Stimulated activated CD4-positive, alpha-beta T cell treated with anti-CD3 and anti-CD28 coated beads, TNF-alpha, amount 100 ng/mL, for 4 hours (primary cell): ENCODE data around the gene PI4KA.
"Not testable (repeated sequence)": the region's sequence is repeated elsewhere in the genome, so short reads cannot be mapped to it uniquely, and the experiment has no call there.

Experiments
- DNase-seq, 3 experiments: peaks; one replicate each; pipeline ENCODE4 v3.0.0-alpha.2; 2020; ENCODE audit warnings: low read depth in 3 of 3

PI4KA gene

DNA sequence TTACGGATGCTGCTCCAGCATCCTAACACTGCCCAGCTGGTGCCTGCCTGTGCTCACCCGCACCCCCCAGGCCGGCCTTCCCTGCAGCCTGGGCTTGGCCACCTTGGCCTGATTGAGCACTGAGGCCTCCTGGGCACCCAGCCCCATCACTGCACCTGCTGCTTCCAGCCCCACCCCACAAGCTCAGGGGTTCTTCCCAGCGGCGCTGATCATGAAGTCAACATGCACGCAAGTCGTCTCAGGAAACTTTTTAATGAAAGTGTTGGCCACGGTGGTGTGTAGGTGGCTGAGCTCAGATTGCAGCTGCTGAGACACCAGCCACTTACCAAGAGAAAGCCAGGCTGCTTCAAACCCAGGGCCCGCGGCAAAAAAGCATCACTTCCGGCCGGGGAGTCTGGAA is 163.4 kb downstream of the PI4KA start:
- DNase-seq, result not testable (repeated sequence)

DNA sequence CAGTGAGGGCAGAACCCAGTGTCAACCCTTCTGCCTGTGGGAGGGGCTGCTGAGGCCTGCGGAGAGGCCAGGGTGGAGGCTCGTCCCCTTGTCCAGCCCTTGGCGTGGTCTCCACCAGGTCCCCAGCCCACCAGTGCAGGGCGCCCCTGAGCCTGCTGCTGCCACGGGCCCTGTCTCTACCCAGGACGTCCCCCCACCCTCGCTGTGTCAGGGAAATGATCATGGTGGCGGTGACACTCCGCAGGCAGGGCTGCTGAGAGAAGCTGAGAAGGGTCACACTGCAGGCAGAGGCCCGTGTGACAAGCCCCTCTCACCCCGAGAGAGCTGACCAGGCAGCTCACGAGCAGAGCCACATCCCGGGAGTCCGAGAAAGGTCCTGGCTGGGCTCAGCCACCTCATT is 164.4 kb downstream of the PI4KA start:
- not testable (repeated sequence) for DNase-seq

DNA sequence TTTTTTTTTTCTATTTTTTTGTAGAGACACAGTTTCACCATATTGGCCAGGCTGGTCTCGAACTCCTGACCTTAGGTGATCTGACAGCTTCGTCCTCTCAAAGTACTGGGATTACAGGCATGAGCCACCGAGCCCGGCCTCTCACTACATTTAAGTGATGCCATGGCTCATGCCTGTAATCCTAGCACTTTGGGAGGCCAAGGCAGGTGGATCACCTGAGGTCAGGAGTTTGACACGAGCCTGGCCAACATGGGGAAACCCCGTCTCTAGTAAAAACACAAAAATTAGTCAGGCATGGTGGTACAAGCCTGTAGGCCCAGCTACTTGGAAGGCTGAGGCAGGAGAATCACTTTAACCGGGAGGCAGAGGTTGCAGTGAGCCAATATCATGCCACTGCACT is 165.7 kb downstream of the PI4KA start:
- not testable (repeated sequence) for DNase-seq

DNA sequence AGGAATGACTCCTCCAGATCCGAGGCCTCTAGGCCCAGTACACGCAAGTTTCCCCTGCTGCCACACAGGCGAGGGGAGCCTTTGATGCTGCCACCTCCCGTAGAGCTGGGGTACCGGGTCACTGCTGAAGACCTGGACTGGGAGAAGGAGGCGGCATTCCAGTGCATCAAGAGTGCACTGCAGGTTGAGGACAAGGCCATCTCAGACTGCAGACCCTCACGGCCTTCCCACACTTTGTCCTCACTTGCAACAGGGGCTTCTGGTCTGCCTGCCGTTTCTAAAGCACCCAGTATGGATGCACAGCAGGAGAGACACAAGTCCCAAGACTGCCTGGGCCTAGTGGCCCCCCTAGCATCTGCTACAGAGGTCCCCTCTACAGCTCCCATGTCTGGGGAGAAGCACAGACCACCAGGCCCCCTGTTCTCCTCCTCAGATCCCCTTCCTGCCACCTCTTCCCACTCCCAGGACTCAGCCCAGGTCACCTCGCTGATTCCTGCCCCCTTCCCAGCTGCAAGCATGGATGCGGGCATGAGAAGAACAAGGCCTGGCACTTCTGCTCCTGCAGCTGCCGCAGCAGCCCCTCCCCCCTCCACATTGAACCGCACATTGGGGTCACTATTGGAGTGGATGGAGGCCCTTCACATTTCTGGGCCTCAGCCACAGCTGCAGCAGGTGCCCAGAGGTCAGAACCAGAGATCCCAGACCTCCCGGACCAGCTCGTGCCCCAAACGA is 167.9 kb downstream of the PI4KA start:
- DNase-seq, result not testable (repeated sequence)

DNA sequence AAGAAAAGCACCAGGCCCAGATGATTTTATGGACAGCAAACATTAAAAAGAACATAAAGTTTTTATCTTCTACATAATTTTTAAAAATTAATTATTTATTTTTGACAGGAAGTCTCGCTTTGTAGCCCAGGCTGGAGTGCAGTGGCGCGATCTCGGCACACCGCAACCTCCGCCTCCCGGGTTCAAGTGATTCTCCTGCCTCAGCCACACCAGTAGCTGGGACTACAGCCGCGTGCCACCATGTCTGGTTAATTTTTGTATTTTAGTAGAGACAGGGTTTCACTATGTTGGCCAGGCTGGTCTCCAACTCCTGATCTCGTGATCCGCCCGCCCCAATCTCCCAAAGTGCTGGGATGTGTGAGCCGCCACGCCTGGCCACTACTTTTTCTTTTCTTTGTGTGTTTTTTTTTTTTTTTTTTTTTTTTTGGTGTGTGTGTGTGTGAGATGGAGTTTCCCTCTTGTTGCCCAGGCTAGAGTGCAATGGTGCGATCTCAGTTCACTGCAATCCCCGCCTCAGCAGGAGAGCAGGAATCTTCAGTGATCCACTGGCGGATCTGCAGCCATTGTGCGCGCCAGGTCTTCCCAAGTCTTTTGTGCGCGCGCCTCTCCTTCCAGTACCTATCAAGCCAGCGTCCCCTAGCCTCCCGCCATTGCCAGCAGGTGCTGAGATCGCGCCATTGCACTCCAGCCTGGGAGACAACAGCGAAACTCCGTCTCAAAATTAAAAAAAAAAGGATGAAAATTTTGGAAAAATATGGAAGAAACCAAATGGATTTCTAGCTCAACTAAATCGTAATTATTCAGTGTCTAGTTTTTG is 171.0 kb downstream of the PI4KA start:
- not testable (repeated sequence) for DNase-seq

- not testable (repeated sequence) for DNase-seq
These were observed 172.8 kb downstream of the PI4KA start for GRCh38 chr22:20685764-20686163.

DNA sequence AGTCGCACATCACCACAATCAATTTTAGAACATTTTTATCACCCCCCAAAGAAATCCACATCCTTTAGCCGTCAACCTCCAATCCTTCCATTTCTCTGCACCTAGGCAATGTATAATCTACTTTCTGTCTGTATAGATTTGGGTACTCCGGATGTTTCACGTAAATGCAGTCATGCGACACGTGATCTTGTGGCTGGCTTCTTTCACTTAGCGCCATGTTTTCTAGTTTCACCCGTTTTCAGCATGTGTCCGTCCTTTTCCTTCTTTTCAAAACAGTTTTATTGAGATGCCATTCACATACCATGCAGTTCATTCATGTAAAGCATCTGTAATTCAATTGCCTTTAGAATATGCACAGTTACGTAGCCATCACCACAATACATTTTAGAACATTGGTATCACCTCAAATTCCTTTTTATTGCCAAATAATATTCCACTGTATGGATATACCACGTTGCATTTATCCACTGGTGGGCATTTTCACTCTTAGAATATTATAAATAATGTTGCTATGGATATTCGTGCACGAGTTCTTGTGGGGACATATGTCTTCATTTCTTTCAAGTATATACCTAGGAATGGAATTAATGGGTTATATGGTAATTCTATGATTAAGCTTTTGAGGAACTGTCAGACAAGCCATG is 179.7 kb downstream of the PI4KA start:
- not testable (repeated sequence) for DNase-seq

DNA sequence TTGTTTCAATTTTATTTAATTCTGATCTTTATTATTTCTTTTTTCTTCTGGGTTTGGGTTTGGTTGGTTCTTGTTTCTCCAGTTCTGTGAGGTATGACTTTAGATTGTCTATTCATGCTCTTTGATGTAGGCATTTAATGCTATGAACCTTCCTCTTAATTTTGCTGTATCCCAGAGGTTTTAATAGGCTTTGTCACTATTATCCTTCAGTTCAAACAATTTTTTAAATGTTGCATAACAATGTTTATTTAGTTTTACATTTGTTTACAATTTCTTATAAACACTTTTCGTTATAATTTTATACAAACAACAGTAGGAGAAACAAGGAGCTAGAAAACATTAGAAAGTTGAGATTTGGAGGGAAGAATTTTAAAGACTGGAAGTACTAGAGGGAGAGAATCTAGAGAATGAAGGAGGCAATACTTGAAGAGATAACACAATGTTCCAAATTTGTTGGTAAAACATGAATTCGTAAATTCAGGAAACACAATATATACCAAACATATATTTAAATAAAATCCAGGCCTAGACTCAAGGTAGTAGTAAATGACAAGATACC is 180.8 kb downstream of the PI4KA start:
- DNase-seq, result no peak

GRCh38 chr22:20675613-20676012 is 183.0 kb downstream of the PI4KA start:
- DNase-seq, result not testable (repeated sequence)

GRCh38 chr22:20674998-20675397 is 183.6 kb downstream of the PI4KA start:
- DNase-seq, result no peak

GRCh38 chr22:20673295-20674195 is 185.1 kb downstream of the PI4KA start:
- no peak for DNase-seq

GRCh38 chr22:20672732-20673131 is 185.9 kb downstream of the PI4KA start:
- no peak for DNase-seq

DNA sequence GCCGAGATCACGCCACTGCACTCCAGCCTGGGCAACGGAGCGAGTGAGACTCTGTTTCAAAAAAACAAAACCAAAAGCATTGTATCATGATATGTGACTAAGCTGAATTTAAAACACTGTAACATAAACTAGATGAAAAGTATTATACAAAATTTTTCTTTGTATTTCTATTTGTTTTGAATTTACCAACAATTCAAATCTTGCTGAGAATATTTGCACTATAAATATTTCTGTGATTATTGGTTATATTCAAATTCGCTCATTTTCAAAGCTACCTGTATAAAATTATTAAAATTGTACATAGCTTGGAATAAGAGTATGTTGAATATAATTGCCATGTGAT is 186.6 kb downstream of the PI4KA start:
- no peak for DNase-seq

DNA sequence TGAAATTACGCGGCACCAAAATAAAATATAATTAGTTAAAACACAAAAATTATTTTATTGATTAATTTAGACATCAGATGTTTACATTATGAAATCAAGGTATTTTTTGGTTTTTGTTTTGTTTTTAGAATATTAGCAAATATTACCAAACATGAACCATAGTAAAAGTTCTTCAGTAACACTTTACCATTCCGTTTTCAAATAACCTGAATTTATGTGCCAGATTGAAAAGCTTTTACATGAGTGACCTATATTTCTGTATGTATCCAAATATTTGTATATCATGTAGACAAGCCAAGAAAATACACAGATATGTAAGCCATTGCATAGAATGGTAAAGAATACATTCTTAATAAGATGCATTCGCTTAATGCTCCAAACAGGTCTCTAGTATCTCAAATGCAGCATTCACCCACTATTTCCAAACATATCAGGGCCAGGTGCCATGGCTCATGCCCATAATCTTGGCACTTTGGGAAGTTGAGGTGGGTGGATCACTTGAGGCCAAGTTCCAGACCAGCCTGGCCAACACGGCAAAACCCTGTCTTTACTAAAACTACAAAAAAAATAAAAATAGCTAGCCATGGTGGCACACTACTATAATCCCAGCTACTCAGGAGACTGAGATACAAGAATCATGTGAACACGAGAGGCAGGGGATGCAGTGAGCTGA is 187.1 kb downstream of the PI4KA start:
- DNase-seq, result no peak

- DNase-seq, result not testable (repeated sequence)
These were observed 188.0 kb downstream of the PI4KA start for GRCh38 chr22:20670457-20671261.

GRCh38 chr22:20669884-20670283 is 188.7 kb downstream of the PI4KA start:
- not testable (repeated sequence) for DNase-seq

DNA sequence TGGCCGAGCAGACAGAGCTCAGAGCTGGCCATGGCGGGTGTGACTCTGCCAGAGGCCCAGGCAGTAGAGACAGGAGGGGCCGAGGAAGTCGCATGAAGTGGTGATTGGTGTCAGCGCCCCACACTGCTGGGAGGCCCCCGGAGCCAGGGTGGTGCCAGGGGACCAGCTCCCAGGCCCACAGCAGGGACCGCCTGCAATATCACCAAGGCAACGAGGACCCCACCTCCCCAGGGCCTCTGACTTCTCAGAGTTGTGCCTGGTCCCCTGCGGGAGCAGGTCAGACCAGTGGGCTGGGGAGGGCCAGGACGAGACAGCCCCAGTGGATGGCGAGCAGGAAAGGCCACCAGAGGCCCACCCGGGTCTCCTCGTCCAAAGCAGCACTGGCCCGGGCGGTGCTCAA is 189.1 kb downstream of the PI4KA start:
- DNase-seq, result not testable (repeated sequence)

GRCh38 chr22:20668769-20669168 is 189.8 kb downstream of the PI4KA start:
- not testable (repeated sequence) for DNase-seq

GRCh38 chr22:20668226-20668625 is 190.4 kb downstream of the PI4KA start:
- DNase-seq, result not testable (repeated sequence)

- not testable (repeated sequence) for DNase-seq
These were observed 191.1 kb downstream of the PI4KA start for GRCh38 chr22:20667548-20667947.
